GM18870 (cell line): ENCODE measurements around the gene MLLT1.

ENCODE experiments used
- ATAC-seq: cut with Tn5 transposase; IDR thresholded peaks from one replicate; pipeline ENCODE4 v1.9.1; 2021; ENCODE audit warnings: moderate library complexity; ENCODE audit not compliant: unreplicated experiment

MLLT1 gene

DNA sequence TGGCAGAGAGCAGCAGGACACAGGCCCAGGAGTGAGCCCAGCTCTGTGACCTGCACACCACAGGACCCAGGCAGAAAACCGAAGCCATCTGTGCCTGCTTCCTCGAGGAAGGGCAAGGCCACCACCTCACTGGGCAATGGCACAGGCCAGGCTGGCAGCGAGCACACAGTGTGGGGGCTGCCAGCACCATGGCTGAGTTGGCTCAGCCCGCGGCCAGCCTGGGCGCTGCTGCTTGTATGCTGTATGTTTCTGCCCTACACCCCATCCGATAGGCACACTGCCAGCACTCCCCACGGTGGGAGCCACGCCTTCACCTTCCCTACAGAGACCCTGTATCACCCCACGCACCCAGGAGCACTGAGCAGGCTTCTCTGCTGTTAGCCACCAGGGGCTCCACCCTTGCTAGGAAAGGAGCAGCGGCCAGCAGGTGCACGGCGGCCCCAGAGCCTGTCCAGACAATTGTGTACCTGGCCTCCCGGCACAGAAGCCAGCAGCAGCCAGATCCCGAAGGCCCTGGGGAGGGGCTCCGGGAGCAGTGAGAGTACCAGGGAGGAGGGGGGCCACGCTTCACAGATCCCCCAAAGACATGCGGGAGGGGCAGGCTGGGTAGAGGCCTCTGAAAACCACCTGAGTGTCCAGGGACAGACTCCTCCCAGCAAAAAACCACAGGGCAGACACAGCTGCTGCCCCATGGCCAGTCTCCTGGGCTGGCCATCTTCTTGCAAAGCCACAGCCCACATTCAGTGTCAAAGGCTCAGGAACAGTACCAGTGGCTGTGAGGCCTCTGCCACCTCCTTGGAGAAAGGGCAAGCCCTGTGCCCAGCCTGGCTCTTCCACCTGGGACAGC, 56.1 kb downstream of the MLLT1 start:
- ATAC-seq = no peak

DNA sequence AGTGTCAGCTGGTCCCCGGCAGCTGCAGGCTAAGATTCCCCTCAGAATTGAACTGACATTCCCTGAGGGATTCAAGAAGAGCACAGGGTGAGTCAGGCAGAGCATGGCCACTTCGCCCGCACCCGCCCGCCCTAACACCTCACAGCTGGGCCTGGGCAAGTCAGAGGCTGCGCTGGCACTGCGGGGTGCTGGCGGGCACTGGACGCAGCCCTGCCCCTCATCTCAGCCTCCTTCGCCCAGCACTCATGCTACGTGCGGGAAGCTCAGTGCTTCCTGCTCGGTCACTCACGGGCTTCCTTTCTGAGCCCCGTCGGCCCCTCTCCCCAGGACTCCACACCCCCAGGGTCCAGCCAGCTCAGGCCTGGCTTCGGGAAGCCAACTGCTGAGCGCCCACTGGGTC, 56.9 kb downstream of the MLLT1 start:
- ATAC-seq = no peak

DNA sequence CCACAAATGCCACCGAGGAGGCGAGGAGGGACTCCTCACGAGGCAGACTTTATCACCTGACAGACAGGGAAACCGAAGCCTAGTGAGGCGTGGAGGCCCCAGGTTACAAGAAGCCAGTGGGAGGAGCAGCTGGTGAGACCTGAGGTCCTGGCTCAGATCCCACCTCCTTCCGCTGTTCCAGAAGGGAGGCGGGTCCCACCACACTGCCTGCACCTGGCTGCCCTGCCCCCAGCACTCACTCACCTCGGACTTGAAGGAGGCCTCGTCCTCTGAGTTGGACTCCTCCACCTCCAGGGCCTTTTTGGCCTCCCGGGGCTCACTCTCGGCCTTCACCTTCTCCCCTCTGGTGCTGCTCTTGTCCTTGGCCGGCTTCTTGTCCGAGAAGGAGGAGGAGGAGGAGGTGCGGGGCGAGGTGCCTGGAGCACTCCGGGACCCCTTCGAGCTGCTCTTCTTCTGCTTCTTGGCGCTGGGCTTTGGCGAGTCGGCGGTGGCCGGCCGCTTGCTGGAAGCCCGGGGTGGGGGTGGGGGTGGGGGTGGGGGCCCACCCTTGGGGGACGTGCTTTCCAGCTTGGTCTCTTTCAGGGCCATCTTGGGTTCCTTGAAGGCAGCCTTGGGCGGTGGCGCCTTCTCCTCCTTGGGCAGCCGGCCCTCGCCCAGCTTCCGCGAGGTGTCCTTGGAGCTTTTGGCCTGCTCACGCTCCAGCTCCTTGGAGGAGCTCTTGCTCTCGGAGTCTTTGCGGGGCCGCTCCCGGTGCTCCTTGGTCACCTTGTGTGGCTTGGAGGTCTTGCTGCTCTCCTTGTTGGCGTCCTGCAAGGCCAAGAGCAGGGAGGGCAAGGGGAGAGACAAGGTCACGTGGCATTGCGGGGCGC, 57.7 kb downstream of the MLLT1 start:
- ATAC-seq = no peak

DNA sequence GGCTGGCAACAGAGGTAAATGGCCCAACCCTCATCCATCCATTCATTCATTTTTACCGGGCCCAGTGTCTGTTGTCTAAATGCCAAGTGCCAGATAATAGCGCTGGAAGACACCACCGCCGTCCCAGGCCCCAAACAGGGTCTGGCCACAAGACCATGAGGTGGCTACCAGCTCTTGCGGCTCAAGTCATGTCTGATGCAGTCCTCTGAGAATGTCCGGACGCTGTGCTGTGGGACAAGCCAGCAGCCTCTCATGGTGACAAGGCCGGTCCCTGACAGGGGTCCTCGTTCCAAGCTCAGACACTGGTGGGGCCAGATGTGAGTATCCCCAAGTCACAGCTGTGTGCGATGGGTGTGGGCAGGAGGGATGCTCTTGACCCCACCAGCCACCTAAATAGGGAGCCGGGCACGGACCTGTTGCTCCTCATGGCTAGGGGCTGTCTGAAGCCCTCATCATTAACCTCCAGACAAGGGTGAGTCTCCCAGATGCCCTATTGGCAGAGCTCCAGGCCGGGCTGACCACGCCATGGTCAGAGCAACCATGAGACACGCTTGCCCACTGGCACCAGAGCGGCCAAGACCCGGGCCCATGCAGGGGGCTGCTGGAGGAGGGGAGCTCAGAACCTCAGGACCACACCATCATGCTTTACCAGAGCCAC, 58.4 kb downstream of the MLLT1 start:
- no peak for ATAC-seq

DNA sequence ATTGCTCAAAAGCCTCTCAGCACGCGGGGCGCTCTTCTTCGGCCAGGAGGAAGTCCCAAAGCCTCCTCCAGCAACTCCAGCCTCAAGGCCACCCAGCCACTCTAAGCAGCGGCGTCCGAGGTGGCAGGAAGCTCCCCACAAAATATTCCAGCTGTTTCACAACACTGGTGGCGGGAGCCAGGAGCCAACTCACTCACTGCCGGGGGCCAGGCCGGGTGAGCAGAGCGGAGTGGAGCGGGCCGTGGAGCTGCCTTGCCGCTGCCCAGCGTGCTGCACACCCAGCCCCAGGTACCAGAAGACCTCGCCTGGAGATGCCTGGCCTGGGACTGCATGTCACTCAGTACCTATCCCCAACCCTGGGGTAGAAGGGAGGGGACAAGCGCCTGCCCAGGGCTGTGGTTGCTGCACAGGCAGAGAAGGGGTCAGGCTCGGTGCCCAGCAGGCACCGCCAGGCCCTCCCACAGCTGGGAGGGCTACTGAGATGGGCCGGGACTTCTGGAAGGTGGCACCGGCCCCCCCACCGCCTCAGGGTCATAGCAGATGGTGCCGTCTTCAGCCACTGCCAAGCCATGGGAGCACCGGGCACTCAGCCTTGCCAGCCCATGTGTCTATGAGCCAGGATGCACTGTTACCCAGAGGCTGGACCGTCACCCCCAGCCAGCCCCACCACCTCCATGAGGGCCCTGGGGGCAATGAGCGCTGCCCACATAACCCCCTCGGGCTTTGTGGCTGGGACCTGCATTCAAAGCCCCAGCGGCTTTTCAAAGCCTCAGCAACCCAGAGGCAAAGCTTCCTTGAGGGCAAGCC, 59.2 kb downstream of the MLLT1 start:
- ATAC-seq = no peak

DNA sequence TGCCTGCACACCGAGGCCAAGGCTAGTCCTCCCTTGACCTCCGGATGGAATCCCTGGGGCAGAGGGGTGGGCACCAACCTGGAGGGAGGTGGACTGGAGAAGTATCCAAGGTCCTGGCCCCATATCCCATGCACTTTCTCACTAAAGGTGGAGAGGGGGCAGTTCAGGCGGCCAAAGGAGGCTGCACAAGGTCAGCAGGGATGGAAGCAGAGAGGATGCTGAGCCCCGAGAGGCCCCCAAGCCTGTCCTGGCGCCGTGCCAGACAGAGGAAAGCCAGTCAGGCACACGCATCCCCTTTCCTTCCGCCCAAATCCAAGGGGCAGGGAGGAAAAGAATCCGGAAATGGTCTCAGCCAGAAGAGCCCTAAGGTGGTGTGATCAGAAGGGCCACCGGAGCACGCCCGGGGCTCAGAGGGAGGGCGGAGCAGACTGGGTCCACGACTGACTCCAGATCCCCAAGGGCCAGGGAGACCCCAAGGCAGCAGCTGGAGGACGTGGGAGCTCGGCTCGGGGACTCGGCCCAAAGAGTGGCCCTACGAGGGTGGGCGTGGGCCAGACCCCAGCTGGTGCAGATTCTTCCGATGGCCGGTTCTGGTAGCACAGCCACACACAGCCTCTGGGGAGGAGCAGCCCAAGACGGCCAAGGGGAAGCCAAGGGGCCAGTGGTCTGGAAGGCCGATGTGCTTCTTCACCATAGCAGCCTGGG, 60.0 kb downstream of the MLLT1 start:
- ATAC-seq = no peak

DNA sequence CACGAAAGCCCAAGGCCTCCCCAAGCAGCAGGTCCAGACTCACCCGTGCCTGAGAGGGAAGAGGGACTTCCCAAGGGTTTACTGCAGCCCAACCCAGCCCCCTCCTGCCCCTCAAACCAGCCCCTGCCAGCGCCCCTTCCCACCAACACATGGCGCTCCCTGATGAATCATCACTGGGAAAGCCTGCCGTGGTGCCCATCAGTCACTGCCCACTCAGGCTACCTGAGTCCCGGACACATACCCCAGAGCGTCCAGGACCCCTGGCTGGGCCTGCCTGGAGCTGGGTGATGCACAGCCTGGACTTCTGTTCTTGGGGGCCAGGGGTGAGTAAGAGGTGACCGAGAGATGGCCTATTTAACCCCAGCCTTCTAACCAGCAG, 60.6 kb downstream of the MLLT1 start:
- ATAC-seq = no peak

DNA sequence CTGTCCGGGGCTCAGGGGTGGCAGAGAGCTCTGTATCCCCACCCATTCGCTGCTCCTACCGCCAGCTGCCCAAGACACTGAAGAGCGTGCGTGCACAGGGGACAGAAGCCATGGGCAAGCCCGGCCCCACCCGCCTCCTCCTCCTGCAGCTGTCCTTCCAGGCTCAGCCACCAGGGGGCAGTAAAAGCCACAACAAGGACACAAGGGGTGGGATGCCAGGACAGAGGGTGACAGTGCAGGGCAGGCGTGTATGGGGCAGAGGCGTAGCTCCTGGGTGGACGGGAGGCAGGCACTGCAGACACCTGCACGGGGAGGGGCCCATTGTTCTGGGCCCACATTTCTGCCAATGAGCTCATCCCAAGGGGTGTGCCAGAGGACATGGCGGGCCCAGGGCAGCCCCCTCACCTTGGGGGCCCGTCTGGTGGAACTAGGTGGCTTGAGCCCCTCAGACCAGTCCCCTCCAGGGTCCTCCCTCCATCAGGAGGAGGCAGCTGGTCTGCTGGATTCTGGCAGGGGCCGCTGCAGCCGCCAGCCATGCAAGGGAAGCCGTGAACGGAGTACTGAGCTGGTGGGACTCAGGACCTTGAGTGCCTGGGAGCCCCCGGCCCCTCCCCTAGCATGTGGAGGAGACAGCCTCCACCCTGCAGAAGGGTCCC, 61.2 kb downstream of the MLLT1 start:
- no peak for ATAC-seq

DNA sequence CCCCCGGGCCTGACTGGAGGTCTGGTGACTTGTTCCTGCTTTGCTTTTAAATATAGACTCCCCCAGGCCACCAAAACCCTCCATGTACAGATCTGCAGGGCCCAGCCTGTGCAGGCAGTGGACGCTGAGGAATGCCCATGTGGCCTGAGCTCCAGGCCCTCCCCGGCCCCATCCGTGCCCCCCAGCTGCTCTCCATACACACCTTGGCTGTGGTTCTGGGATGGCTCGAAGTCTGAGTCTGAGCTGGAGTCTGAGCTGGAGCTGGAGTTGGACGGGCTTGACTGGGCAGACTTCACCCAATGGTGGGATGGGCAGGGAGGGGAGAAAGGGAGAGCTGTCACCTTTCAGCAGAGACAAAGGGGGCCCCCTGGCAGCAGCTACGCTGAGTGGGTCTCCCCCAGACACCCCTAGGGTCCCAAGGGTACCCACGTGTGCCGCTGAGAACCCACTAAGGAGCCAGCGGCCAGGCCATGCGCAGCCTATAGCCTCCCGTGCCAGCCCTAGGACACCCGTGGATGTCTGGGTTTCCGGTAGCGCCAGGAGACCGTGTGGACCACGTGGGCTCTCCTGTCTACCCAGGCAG, 61.9 kb downstream of the MLLT1 start:
- no peak for ATAC-seq

DNA sequence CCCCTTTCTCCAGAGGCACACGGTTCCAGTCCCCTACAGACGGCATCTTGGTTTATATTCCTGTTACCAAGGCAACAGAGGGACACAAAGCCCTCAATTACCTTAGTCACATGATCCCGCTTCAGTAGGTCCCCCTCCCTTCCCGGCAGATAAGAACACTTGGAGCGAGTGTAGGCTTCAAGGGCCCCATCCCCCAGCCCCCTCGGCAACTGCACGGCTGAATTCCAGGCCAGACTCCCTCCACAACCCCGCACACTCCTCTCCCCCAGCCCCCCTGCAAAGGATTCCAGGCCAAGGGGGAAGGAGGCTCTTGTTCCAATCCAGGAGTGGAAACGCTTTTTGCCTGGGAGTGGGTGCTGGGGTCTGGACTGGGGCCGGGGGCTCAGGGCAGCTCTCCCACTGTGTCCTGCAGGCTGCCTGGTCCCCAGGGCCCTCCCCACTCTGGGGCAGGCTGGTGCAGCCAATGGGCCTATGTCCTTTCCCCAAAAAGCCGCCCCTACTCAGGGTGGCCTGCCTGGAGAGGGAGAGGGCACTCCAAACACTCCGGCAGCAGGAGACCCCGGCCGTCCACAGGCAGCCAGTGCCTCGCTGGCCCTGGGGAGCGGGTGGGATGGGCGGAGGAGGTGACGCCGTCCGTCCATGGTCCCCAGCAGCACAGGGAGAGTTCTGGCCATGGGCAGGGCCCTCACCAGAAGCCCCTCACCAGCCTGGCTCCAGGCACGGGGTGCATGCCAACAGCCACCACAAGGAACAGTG, 62.6 kb downstream of the MLLT1 start:
- no peak for ATAC-seq

DNA sequence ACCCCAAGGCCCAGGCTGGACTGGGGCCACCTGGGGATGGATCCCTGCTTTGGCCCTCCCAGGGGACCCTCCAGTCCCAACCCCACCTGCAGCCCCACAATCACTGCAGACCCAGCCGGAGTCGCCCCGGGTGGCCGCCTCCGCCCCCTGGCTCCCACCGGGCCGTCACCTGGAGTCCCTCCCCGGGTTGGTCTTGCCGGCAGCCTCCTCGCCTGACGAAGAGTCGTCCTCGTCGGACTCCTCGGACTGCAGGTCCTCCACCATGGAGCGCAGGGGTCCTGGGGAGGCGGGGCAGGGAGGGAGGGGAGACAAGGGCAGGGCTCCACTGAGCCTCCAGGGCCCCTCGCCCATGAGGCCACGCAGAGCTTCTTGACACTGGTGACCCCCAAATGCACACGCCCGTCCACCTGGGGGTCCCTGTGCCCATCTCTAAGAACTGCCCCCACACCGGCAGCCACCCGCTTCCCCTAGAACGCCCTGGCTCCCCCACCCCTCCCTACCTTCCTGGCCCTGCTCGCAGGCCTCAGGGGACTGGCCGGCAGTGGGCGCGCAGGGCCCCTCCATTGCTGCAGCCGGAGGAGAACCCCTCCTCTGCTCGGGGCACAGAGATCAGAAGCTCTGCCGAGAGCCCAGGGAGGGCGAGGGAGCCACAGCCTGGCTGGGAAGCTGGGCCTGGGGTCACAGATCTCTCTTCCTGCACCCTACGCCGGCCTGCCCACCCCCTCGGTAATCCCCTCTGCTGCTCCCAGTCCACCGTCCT, 63.4 kb downstream of the MLLT1 start:
- ATAC-seq = no peak

DNA sequence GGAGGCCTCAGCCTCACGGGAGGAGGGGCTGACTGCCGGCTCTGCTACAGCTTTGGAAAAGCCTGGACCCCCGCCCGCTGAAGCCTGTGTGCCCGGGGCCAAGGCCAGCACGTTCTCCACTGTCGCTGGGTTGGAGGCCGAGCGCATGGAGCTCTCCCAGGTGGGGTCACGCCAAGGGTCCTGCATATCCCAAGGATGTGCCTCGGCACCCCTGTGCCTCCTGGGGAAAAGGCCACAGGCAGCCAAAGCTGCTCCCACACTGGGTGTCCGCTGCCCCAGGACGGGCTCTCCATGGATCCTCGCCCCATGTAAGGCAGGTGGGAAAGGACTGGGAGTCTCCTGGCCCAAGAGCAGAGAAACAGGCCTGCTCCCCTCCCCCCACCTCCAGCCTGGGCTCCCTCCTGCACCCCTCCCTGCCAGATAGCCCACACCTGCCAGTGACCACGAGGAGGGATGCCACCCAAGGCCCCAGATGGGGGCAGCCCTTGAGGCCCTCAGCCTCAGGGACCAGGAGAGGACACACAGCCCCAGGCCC, 64.0 kb downstream of the MLLT1 start:
- ATAC-seq = no peak

DNA sequence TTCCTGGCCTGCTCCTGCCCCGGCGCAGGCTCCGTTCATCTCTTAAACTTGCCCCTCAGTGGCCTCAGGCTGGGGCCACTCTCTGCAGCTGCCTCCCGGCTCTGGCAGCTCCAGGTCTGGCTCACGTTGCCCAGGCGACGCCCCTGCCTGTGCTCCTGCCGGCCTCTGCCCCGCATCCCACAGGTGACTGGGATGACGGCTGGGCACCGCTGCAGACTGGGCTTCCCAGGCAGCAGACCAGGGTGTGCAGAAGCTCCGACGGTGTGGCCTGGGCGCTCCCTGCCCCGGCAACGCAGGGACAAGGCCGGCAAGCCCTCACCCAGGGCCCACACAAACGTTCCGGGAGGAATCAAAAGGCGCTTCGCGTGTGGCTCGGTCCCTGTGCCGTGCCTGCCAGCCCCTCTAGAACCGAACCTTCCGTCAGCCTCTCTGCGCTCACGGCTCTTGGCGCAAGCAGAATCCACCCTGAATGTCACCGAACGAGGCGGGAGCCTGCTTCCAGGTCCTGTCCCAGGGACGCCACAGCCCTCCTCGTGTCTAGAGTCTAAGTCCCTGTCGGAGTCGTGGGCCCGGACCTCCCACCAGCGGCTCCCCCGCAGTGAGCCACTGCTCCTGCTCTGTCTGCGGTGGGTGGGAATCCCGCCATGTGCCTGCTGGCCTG, 64.8 kb downstream of the MLLT1 start:
- no peak for ATAC-seq

DNA sequence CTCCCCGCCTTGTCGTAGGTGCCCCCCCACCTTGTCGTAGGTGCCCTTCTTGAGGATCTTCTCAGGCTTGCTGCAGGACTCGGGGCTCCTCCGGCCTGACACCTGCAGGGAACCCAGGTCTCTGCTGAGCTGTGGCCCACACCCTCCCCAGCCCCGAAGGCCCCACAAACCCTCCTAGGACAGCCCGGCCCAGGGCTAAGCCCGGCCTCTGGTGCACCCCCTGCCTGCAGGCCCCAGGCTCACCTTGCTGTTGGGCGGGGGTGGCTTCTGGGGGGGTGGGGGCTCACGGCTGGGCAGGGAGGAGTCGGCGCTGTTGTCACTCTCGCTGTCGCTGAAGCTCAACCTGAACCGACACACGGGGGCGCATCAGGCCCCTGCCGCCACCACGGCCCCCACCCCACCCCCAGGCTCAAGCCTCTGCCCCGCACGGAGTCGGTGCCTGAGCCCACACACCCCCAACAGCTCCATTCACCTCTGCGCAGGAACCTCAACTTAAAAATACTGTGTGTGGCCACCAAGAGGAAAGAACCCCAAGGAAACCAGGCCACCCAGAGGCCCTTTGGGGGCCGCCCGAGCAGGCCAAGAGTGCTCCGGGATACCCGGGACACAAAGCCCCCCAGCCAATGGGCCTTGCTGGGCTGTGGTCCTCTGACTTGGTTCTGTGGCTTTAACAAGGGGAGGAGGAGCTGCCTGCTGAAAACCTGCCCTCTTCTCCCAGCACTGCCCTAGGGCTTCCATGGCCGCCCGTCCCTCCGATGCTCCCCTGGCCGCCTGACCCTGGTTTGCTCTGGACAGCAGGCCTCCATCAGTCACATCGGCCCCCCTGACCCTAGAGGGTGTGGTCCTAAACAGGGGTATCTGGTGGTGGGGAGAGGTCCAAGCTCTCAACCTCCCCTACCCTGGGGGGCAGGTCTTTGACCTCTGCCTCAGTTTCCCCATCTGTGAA, 65.8 kb downstream of the MLLT1 start:
- ATAC-seq = no peak

DNA sequence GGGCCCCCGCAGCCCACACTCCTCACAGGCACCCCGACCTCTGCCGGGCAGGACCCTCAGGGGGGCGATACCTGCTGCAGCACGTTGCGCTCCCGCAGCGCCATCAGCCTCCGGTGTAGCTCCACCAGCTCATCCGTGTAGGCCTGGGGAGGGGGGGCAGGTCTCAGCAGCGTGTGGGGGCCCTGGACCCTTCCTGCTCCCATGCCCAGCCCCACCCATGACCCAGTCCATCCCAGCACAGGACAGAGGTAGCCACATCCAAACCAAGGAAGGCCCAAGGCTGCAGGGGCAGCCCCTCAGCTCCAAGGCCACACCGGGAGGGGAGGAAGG, 66.5 kb downstream of the MLLT1 start:
- ATAC-seq = no peak
